Stimulated activated CD8-positive, alpha-beta memory T cell treated with anti-CD3 and anti-CD28 coated beads, Interleukin-4, amount 100 ng/mL, for 4 hours (primary cell): ENCODE measurements around the gene ANKRD13B.

Source experiments
- DNase-seq, 2 donors: peaks; one replicate each; pipeline ENCODE4 v3.0.0-alpha.2; 2020; ENCODE audit warnings: low read depth in 2 of 2, low spot score in 1 of 2

The ANKRD13B gene

DNA sequence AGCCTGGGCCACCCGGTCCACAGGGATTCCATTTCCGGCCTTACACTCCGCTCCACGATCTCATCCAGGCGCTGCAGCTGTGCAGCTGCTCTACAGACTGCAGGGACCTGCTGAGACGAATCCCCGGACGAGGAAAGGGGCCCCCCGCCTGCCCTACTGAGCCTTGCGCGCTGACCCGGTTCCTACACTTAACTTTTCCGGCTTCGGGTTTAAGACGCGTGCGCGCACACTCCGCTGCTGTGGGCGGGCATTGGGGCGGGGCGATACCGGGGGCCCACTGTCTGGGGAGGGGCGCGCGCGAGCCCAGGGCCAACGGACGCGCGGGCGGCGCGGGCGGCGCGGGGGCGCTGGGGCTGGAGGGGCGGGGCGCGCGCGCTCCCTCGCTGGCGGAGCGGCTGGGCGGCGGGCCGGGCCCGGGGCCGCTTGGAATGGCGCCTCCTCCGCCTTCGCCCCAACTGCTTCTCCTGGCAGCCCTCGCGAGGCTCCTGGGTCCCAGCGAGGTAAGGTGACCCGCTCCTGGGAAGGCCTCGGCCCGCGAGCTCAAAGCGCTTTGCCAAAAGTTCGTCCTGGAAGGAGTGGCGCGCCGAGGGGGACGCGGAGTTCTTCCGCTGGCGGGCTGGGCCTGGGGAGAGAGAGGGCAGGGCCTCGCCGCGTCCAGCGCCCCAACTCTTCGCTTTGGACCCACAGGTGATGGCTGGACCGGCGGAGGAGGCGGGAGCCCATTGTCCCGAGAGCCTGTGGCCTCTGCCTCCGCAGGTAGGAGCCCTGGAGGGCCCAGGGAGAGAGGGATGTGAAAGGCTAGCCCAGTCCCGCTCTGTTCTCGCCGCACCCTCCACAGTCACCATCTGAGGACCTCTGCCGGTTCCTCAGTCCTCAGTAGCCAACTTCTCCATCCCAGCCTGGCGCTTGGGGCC is 24.3 kb upstream of the ANKRD13B start, which contains the start of gene TP53I13:
TP53I13 (plus strand) TSS at position 371 of the 914 bp plus-strand sequence; CDS start at position 429, 58 bp downstream.
- peak; percentile 84 to 85 for DNase-seq

DNA sequence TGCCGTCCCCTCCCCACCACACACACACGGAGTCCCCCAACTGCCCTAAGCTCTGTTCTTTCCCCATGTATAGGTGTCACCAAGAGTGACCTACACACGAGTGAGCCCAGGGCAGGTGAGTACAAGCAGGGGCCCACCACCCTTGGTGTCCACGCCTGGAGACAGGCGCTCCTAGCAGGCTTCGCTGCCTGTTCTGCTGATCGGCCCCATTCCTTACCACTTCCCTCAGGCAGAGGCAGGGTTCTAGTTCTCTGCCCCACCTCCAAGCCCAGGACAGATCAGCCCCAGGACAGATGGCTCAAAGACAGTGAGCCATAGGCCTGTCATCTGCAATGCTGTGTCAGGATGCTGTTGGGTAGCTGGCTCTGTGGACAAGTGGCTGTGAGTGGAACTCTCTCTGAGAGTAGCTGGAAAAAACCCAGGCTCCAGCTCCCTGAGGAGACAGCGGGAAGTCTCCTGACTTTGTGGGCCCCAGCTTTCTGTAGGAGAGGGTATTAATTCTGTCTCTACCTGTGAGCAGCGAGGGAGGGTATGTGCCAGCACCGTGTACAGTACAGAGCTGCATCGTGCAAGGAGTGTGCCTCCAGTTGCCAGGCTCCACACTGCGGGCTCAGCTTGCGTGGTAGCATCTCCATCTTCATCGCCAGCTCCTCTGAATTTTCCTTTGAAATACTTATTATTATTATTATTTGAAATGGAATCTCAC is 23.5 kb upstream of the ANKRD13B start:
- no peak for DNase-seq

DNA sequence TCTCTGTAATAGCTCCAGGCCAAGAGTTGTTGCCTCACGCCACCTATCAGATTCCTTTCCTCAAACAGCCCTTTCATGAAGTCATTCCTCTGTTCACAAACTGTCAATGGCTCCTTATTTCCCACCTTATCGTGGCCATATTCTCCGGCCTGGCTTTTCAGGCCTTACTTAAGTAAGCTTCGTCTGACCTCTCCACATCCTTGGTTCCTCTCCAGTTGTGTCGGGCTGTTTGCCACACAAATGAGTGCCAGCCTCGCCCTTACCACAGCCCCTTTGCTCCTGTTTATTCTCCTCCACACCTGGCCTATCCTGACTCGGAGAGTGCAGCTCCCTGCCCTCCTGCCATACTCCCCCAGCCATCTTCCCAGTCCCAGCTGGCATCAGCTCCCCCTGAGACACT is 22.4 kb upstream of the ANKRD13B start:
- DNase-seq: no peak

DNA sequence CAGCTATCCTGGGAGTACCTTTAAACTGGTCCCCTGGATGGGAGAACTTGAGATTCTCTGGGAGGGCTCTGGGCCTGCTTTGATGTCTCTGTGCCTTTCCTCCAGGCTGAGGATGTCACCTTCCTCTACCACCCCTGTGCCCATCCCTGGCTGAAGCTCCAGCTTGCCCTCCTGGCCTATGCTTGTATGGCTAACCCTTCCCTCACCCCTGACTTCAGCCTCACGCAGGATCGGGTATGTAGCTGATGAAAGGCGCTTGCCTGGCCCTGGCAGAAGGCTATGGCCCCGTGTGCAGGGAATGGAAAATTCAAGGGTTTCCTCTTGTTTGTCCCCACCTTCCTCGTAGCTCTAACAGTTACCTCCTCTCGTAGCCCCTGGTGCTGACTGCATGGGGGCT is 21.4 kb upstream of the ANKRD13B start:
- no peak for DNase-seq

DNA sequence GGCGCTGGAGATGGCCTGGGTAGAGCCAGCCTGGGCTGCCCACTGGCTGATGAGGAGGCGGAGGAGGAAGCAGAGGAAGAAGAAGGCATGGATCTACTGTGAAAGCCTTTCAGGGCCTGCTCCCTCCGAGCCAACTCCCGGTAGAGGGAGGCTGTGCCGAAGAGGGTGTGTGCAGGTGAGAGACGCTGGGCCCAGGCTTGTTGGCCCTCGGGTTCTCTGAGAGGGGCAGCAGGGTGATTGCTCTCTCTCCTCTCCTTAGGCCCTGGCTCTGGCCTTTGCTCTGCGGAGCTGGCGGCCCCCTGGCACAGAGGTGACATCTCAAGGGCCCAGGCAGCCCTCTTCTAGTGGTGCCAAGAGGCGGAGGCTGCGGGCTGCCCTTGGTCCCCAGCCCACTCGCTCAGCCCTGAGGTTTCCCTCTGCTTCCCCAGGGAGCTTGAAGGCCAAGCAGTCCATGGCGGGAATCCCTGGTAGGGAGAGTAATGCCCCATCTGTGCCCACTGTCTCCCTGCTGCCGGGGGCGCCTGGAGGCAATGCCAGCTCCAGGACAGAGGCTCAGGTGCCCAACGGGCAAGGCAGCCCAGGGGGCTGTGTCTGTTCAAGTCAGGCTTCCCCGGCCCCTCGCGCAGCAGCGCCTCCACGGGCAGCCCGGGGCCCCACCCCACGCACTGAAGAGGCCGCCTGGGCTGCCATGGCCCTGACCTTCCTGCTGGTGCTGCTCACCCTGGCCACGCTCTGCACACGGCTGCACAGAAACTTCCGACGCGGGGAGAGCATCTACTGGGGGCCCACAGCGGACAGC is 20.9 kb upstream of the ANKRD13B start:
- no peak for DNase-seq

DNA sequence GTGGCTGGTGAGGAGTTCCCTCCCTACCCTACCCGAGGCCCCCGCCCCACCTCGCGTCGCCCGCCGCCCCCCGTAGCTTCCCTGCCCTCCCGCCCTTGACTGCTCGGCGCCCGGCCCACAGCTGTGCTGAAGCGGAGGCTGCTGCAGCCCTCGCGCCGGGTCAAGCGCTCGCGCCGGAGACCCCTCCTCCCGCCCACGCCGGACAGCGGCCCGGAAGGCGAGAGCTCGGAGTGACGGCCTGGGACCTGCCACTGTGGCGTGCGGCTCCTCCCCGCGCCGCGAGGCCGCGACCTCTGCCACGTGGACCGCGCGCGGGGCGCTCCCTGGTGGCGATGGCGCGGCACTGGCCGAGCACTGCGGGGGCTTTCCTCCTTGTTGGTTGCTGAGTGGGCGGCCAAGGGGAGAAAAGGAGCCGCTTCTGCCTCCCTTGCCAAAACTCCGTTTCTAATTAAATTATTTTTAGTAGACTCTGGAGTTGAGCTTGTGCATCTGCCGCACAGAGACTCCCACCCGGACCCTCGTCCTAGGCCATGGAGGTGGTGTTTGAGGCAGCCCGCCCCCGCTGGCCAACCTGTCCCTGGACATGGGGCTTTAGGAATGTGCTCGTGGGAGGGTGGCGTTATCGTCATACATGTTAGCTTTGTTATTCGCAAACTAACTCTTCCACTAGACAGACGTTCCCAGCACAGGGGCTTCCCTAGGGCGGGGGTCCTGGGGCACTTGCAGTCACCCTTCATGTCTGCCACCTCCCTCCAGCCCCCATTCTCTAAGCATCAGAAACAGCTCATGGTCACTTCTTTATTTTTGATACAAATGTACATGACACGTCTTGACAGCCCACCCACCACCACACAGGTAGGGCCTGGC is 20.0 kb upstream of the ANKRD13B start:
- peak in 1 of 2 donors; percentile 49 for DNase-seq

DNA sequence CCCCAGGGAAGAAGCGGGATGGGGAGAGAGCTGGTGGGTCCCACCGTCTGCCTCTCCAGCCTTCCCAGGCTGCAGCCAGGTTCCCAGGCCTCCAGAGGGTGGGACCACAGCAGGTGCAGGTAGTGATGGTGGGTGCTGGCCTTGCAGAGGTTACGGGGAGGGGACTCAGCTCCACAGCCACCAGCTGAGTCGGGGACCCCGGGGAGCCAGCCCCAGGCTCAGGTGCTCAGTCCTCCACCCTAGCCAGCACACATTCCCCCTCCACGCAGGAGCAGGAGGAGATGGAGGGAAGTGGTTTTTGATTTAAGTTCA is 19.4 kb upstream of the ANKRD13B start:
- no peak for DNase-seq

DNA sequence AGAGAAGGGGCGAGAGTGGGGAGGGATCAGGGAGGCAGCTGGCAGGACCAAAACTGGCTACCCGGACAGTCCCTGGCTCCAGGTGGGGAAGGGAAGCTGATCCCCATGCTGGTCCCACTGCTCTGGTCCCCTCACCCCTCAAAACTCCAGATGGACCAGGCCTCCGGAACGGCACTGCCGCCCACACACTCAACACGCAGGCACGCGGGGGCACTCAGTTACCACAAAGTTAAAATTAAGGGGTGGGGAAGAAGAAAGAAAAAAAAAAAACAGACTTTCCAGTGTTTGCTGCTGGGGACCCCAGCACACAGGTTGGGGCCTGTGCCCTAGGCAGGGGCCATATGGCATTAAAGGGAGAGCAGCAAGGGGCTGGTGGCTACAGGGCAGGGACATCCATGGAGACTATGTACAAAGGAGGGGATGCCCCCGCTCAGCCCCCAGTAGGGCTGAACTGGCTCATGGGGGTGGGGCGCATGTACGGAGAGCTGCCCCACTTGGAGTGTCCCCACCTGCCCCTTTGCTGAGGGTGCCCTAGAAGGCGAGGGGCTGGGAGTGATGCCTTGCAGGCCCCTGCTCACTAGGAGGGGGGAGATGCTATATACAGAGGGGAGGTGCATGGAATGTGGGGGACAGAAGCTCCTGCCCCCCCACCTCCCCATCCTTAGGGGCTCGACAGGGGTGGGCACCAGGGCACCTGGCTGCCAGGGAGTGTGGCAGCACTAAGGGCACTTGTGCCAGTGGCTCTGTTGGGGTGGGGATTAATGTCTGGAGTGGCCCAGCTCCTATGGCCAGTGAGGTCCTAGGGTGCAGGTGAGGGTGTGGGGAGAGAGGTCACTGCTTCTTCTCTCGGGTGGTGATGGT is 18.8 kb upstream of the ANKRD13B start:
- DNase-seq: no peak

DNA sequence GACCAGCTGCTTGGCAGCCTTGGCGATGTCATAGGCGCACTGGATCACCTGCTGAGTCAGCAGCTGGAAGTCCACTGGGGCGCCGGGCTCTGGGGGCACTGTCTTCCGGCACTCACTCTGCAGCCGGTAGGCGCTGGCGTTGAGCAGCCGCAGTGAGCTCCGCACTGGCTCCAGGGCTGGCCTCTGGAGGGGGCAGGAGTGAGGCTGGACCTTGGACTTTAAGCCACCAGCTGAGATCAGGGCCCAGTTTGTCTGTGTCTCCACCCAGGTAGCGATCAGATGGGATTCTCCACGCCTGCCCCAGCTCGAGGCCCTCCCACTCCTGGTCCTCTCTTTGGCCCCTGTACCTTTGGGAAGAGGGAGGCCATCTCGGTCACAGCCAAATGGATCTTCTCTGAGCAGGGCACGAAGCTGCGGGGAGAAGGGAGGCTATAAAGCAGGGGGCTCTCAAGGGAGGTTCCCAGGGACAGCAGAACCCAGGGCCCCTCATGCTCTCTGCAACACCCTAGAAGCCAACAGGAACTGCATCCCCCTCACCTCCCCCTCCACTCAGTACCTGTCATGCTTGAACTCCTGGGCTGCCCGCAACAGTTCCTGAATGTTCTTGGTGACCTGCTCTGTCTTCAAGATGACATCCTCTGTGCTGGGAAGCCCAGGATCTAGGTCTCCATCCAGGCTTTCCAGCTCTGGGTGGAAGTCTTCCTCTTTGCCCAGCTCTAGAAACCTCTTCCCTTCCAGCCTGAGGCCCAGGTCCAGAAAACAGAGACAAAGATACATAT is 18.0 kb upstream of the ANKRD13B start:
- no peak for DNase-seq

DNA sequence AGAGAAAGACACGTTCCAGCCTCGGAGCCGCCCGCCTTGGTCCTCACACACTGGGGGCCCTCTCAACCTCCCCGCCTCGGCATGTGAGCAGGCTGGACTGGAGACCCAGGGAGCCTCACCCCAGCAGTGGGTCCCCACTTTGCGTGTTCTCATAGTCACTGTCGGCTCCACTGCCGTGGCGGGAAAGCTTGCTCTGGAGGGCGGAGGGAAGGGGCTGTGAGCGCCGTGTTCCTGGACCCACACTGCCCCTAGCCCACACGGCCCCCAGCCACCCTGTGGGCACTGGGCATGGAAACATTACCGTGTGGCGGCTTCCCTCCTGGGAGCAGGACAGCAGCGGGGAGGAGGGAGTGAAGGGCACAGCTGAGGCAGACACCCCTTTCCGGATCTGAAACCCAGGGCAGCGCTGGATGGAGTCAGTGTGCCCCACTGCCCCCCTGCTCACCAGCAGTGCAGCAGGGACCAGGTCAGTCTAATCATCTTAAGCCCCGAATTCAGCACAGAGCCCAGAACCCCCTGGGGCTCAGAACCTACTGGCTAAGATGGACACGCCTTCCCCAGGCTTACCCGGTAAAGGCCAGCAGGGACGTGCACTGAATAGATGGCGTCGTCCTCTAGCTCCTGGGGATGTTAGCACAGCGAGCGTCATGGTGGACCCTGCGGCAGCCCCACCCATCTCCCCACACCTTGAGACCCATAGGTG is 17.3 kb upstream of the ANKRD13B start:
- DNase-seq: no peak

DNA sequence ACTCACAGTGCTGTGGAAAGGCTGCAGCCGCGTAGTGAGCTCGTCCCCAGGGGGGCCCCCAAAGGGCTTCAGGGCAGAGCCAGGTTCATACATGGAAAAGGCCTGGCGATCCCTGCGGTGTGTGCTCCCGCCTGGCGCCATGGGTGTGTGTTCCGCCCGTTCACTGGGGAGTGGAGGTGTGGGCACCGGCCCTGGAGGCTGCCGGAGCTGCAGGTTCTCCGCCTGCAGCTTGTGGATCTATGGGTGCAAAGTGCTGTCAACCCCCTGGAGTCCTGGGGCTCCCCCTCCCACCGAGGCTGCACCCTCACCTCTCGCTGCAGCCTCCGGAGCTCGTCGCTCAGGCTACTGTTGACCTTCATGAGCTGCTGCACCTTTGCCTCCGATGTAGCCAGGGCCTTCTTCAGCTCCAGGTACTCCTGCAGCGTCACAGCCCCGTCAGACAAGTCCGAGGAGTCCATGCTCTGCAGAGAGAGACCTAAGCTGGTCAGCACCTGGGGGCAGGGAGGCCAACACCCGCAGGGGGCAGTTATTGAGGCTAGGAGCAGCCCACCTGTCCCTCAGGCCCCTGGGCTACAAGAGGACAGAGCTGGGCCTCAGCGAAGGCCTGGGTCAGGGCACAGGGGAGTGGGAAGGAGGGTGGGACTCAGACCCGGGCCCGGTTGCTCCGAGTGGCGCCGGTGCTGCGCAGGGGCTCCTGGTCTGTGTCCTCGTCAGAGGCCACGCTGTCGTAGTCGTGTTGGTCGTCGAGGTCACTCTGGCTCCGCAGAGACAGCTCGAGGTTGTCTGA is 16.5 kb upstream of the ANKRD13B start:
- no peak for DNase-seq

DNA sequence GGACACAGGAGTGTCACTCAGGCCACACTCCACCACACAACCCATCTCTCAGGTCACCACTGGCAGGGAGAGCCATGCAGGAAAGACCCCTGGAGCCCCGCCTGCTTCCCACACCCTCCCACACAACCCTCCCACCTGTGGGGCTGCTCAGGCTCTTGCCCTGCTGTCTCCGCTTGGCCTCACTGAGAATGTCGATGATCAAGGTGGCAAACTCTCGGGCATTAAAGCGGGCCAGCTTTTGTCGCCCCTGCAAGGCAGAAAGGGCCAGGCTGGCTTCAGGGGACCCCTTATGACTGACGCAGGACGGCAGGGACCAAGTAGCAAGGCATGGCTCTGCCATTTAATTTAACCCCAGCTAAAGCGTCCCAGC is 15.9 kb upstream of the ANKRD13B start:
- DNase-seq: no peak

DNA sequence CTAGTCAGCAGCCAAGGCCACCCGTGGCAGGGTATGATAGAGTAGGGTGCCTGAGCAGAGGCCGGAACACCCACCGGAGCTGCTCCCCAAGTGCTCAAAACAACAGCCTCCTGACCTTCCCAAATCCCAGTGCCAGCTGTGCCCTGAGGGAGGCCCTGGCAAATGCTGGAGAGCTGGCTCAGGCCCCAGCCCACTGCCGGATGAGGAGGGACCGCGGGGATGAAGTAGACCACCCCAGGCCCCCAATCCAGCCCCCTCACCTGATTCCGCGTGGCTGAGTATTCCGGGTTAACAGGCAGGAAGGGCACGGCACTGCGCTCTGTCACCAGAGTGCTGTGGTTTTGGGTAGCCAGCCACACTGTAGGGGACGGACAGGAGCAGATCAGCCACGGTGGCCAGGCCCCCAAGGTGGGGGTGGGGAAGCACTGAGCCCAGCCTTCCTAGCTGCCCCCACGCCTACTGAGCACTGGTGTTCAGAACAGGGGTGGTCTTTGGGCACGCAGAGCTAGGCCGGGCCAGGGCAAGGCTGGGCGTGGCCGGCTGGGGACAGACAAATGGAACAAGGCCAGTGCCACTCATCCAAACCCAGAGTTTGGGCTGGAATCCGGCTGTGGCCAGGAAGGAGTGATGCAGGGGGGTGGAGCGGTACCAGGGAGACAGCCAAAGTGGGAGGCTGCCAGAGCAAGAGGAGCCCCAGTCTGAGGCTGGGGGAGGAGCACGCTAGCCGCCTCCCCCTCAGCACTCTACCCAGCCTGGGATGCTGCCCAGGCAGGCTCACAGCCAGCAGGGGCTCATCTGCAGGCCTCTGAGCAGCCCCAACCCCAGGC is 15.3 kb upstream of the ANKRD13B start:
- no peak for DNase-seq

DNA sequence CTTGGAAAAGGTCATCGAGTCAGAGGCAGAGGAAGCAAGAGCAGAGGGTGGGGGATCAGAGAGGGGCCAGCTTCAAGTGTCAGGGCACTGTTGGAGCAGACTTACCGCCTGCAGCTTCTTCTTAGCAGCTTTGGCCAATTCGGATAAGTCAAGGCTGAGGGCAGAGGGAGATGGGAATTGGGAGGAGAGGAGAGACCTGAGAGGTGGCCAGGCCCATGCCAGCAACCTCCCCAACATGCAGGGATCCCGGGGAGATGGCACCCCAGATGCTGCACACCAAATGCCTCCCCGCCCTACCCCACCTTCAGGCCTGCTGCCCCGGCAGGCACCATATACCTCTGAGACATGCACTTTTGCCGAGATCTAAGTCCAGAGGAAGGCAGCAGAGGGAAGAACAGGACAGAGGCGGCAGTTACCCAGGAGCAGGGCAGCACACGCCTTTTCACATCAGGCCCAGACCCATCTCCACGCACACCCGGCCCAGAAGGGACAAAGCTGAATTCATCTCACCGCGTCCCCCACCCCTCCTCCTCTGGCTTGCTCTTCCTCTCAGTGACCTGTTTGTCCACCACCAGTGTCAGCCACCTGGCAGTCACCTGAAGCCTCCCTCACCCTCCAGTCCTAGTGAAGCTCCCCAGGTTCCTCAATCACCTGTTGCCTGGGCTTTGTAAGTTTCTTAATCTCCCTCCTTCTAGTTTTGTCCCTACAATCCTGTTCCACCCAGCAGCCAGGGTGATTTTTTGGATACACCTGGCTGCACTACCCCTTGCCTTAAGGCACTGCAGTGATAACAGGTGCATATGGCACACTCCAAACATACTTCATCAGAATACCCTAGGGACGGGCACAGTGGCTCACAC is 14.1 kb upstream of the ANKRD13B start:
- no peak for DNase-seq

DNA sequence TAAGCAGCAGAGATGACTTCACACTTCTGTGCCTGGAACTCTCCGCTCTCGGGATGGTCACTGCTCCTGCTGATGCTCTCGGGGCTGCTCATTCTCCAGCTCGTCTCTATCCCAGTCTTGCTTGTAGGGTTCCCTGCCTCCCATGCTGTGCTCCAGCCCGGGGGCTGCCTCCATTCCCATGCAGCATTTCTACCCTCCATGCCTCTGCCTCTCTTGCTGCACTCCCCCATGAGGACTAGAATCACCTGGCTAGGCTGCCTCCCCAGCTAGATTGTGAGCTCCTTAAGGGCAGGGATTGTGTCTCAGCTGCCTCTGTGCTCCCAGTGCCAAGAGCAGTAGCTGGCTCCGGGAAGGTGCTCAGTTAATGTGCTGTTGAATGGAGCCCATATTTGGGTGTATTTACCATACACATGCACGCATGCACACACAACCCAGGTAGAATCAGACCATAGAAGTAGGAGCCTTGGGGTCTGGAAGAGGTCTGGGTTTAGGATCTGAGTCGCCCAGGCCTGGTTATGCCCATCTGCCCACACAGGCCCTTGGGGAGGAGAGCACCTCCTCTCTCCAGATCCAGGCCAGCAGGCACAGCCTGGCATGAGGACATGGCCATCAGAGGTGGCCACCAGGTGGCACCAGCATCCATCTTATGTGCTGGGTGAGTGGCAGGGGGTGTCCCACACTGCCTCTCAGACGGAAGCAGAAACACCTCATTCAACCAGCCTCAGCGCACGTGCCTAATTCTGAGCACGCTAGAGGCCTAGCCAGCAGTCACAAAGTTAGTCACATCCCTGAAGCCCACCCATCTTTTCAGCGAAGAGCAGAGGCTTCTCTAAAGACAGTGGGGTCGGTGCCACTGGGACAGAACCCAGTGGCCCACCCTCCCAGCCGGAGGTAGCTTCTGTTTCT is 12.8 kb upstream of the ANKRD13B start:
- peak; percentile 75 to 82 for DNase-seq
